Progenitor cell of endocrine pancreas (in vitro differentiated cells): ENCODE data around the gene STARD6. TPM values are rescaled to one million over a fixed set of nuclear protein-coding genes. Genes with fewer than 3 reads are reported as not detected.

Source experiments
- DNase-seq: peaks from one replicate; pipeline ENCODE4 v3.0.0; 2021; ENCODE audit warnings: low spot score; ENCODE audit not compliant: unreplicated experiment
- H3K27ac Mint-ChIP-seq: 2 replicates; pipeline ENCODE4 v1.8.0; 2021; ENCODE audit warnings: mild to moderate bottlenecking, moderate library complexity, mixed read lengths
- H3K27me3 Mint-ChIP-seq: 2 replicates; pipeline ENCODE4 v1.8.0; 2021; ENCODE audit warnings: mixed read lengths
- H3K36me3 Mint-ChIP-seq: 2 replicates; pipeline ENCODE4 v1.8.0; 2022; ENCODE audit warnings: mixed read lengths; ENCODE audit not compliant: insufficient read depth
- H3K4me1 Mint-ChIP-seq: 2 replicates; pipeline ENCODE4 v1.8.0; 2021; ENCODE audit warnings: low read depth, mixed read lengths
- H3K4me3 Mint-ChIP-seq: 2 replicates; pipeline ENCODE4 v1.8.0; 2021; ENCODE audit warnings: low read depth, mild to moderate bottlenecking, moderate library complexity, mixed read lengths
- H3K9me3 Mint-ChIP-seq: 2 replicates; pipeline ENCODE4 v1.8.0; 2021; ENCODE audit warnings: low read depth, mixed read lengths
- total RNA-seq: library from RNA; stranded (reverse); gene quantifications from 2 replicates; pipeline ENCODE4 v1.2.1, GENCODE V29; 2021
- TF ChIP-seq, protein P1 (sequence below): fragments of 200-600 bp; sonication (generic); IDR thresholded peaks from one replicate; pipeline ENCODE4 v1.5.0; 2021; ENCODE audit warnings: antibody characterized with exemption, mild to moderate bottlenecking; ENCODE audit not compliant: unreplicated experiment

STARD6 gene
- total RNA-seq, 1 donor from 2014 or later, result not detected

DNA sequence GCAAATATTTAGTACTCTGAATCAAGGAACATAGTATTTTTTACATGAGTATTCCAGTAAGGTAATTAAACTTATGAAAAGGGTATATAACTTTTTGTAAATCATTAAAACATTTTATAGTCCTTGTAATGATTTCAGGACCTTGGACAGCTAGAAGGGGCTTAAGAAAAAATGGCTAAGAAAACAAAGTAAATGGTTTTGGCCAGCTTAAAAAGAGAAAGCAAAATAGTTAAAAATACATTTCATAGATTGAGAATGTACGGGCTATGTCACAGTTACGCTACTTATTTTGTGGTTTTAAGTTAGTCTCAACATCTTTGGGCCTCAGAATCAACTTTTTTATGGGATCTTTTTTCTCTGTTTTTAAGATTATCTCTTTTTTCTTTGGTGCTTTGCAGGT, 61.6 kb downstream of the STARD6 start:
- Mint-ChIP-seq H3K27ac (no peak overlapping the region), H3K36me3 (peaks cover 21% of the 10 kb centered on the region), H3K4me3 (no peak overlapping the region), H3K4me1 (no peaks in the 10 kb centered on the region), H3K9me3 (peaks cover 8% of the 10 kb centered on the region), H3K27me3 (no peaks in the 10 kb centered on the region)
- TF ChIP-seq, protein P1, sequence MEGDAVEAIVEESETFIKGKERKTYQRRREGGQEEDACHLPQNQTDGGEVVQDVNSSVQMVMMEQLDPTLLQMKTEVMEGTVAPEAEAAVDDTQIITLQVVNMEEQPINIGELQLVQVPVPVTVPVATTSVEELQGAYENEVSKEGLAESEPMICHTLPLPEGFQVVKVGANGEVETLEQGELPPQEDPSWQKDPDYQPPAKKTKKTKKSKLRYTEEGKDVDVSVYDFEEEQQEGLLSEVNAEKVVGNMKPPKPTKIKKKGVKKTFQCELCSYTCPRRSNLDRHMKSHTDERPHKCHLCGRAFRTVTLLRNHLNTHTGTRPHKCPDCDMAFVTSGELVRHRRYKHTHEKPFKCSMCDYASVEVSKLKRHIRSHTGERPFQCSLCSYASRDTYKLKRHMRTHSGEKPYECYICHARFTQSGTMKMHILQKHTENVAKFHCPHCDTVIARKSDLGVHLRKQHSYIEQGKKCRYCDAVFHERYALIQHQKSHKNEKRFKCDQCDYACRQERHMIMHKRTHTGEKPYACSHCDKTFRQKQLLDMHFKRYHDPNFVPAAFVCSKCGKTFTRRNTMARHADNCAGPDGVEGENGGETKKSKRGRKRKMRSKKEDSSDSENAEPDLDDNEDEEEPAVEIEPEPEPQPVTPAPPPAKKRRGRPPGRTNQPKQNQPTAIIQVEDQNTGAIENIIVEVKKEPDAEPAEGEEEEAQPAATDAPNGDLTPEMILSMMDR, result no peak
- DNase-seq, result no peak

DNA sequence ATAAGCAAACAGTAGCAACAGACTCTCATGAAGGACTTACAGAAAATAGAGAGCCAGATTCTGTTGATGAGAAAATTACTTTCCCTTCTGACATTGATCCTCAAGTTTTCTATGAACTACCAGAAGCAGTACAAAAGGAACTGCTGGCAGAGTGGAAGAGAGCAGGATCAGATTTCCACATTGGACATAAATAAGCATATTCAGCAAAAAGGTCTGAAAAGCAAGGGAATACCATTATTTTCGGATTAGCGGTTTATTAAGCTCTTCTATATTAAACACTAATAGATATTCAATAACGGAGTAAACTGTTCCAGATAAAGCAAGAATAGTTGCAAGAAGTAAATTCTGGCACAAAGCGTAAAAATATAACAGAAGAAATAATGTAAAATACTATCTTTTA, 63.4 kb downstream of the STARD6 start:
- TF ChIP-seq, protein P1, result no peak
- no peak for DNase-seq
- H3K27ac Mint-ChIP-seq, result no peak overlapping the region
- H3K9me3 Mint-ChIP-seq, result peaks cover under 1% of the 10 kb centered on the region
- H3K36me3 Mint-ChIP-seq, result peaks cover 36% of the 10 kb centered on the region
- no peak overlapping the region for H3K4me3 Mint-ChIP-seq
- no peaks in the 10 kb centered on the region for H3K4me1 Mint-ChIP-seq
- no peaks in the 10 kb centered on the region for H3K27me3 Mint-ChIP-seq

DNA sequence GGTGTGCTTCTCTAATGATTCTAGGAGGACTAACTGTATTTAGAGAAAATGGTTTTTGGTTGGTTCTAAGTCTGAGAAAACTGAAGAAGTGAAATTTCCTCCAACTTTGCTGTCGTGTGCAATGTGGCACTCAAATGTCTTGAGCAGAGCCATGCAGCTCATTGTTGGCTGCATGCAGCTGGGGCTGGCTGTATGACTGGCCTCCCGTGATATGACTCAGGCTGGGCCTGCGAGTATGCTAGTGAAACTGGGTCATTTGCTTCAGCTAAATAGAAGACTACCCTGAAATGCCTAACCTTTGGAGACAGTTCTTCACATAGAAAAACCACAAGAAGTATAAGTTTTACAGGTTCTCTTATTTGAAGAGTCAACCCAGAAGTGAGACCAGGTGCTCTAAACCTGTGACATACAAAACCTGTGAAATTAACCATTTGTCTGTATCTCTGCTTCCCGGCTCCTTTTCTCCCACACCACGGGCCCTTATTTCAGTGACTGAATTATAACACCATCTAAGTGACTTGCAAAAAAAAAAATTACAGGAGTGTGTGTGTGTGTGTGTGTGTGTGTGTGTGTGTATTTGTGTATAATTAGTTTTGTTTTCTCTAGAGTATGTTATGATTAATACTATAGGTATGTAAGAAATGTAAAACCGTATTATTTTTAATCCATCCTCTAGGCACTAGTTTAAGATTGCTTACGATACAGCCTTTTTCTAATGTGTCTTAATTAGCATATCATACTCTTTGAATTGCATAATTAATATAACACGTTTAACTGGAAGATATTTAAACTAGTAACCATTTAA, 72.5 kb downstream of the STARD6 start:
- peaks cover 42% of the 10 kb centered on the region for H3K36me3 Mint-ChIP-seq
- TF ChIP-seq, protein P1, result no peak
- no peaks in the 10 kb centered on the region for H3K4me1 Mint-ChIP-seq
- peaks cover 13% of the 10 kb centered on the region for H3K9me3 Mint-ChIP-seq
- no peaks in the 10 kb centered on the region for H3K27me3 Mint-ChIP-seq
- no peak for DNase-seq
- no peak overlapping the region for H3K4me3 Mint-ChIP-seq
- H3K27ac Mint-ChIP-seq, result no peak overlapping the region

DNA sequence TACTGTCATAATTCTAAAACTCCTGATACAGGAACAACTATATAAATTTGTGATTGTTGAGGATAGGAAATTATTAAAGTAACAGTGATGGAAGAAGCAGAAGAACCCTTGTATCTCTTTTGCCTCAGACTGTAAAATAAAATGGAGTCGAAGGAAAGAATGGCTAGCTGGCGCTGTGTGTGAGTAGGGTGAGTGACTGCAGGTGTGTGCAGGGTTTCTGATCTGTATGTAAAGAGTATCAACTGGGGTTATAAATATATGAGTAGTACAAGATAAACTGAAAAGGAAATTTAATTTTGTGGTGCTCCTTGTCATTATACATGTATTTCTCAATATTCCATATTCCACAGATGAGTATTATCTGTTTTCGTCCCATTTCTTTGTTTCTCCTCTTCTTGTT, 73.1 kb downstream of the STARD6 start:
- TF ChIP-seq, protein P1, result no peak
- H3K27me3 Mint-ChIP-seq, result no peaks in the 10 kb centered on the region
- peaks cover 13% of the 10 kb centered on the region for H3K9me3 Mint-ChIP-seq
- H3K4me1 Mint-ChIP-seq, result peaks cover 4% of the 10 kb centered on the region
- no peak for DNase-seq
- H3K4me3 Mint-ChIP-seq, result no peak overlapping the region
- H3K27ac Mint-ChIP-seq, result no peak overlapping the region
- peaks cover 40% of the 10 kb centered on the region for H3K36me3 Mint-ChIP-seq

DNA sequence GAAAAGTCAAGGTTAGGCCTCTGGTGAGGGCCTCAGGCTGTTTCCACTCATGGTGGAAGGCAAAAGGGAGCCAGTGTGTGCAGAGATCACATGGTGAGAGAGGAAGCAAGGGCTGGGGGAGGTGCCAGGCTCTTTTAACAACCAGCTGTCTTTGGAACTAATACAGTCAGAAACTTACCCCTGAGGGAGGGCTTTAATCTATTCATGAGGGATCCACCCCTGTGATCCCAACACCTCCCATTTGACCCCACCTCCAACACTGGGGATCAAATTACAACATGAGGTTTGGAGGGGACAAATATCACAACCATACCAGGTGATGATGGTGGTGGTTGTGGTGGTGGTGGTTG, 77.5 kb downstream of the STARD6 start:
- Mint-ChIP-seq H3K27ac (peak overlapping the region; percentile 40), H3K36me3 (peaks cover 21% of the 10 kb centered on the region), H3K9me3 (no peaks in the 10 kb centered on the region), H3K4me1 (peaks cover 4% of the 10 kb centered on the region), H3K4me3 (no peak overlapping the region), H3K27me3 (no peaks in the 10 kb centered on the region)
- TF ChIP-seq, protein P1, result no peak
- DNase-seq, result no peak
